HepG2 (cell line): ENCODE data around the gene ARL16. TPM values are rescaled to one million over a fixed set of nuclear protein-coding genes. Genes with fewer than 3 reads are reported as not detected.

Source experiments
- CENPX ChIP-seq: sonication (generic); formaldehyde crosslinking; IDR thresholded peaks from 2 replicates; pipeline ENCODE4 v1.9.0; 2021; ENCODE audit warnings: mild to moderate bottlenecking, missing genetic modification reagents, moderate library complexity
- HOXA3 ChIP-seq: sonication (generic); formaldehyde crosslinking; IDR thresholded peaks from 2 replicates; pipeline ENCODE4 v1.5.0; 2020; ENCODE audit warnings: missing genetic modification reagents
- HOXA7 ChIP-seq: sonication (generic); formaldehyde crosslinking; IDR thresholded peaks from 2 replicates; pipeline ENCODE4 v1.8.1; 2022; ENCODE audit warnings: mild to moderate bottlenecking, missing genetic modification reagents, moderate library complexity
- JDP2 ChIP-seq: sonication (generic); formaldehyde crosslinking; IDR thresholded peaks from 2 replicates; pipeline ENCODE4 v1.8.1; 2022; ENCODE audit warnings: missing genetic modification reagents, borderline replicate concordance
- JUNB ChIP-seq: sonication (generic); formaldehyde crosslinking; IDR thresholded peaks from 2 replicates; pipeline ENCODE4 v1.8.0; 2022; ENCODE audit warnings: missing genetic modification reagents, mild to moderate bottlenecking, borderline replicate concordance
- NFE2 ChIP-seq: sonication (generic); formaldehyde crosslinking; IDR thresholded peaks from 2 replicates; pipeline ENCODE4 v1.4.0; 2020; ENCODE audit warnings: missing genetic modification reagents
- RFXANK ChIP-seq: IDR thresholded peaks from 2 replicates; pipeline ENCODE4 v1.6.1; 2016
- RFXAP ChIP-seq: sonication (generic); formaldehyde crosslinking; IDR thresholded peaks from 2 replicates; pipeline ENCODE4 v1.4.0; 2020; ENCODE audit warnings: missing genetic modification reagents, borderline replicate concordance
- SIN3A ChIP-seq: IDR thresholded peaks from 2 replicates; pipeline ENCODE4 v1.6.1; 2011; ENCODE audit warnings: low read depth, mild to moderate bottlenecking, control low read depth, low read length, borderline replicate concordance
- SNAPC2 ChIP-seq: sonication (generic); formaldehyde crosslinking; IDR thresholded peaks from 2 replicates; pipeline ENCODE4 v1.8.1; 2022; ENCODE audit warnings: mild to moderate bottlenecking, missing genetic modification reagents
- TRIM24 ChIP-seq: sonication (generic); formaldehyde crosslinking; IDR thresholded peaks from 2 replicates; pipeline ENCODE4 v1.8.0; 2022; ENCODE audit warnings: mild to moderate bottlenecking, missing genetic modification reagents
- ZMAT3 ChIP-seq: sonication (generic); formaldehyde crosslinking; conservative IDR thresholded peaks from 2 replicates; pipeline ENCODE4 v1.7.0; 2021; ENCODE audit warnings: missing genetic modification reagents
- ZNF138 ChIP-seq: sonication (generic); formaldehyde crosslinking; IDR thresholded peaks from 2 replicates; pipeline ENCODE4 v1.5.0; 2020; ENCODE audit warnings: mild to moderate bottlenecking, low read depth, missing genetic modification reagents
- ZNF296 ChIP-seq: sonication (generic); formaldehyde crosslinking; conservative IDR thresholded peaks from 2 replicates; pipeline ENCODE4 v1.5.0; 2020; ENCODE audit warnings: mild to moderate bottlenecking, missing genetic modification reagents
- ZNF431 ChIP-seq: sonication (generic); formaldehyde crosslinking; IDR thresholded peaks from 2 replicates; pipeline ENCODE4 v1.9.0; 2022; ENCODE audit warnings: missing genetic modification reagents, low read depth, mild to moderate bottlenecking, borderline replicate concordance
- ZNF562 ChIP-seq: sonication (generic); formaldehyde crosslinking; IDR thresholded peaks from 2 replicates; pipeline ENCODE4 v1.8.0; 2022; ENCODE audit warnings: missing genetic modification reagents, borderline replicate concordance
- ZNF720 ChIP-seq: sonication (generic); formaldehyde crosslinking; IDR thresholded peaks from 2 replicates; pipeline ENCODE4 v1.4.0; 2020; ENCODE audit warnings: missing genetic modification reagents
- polyA plus RNA-seq, 8 experiments: library from polyadenylated mRNA; depleted of rRNA in 3 of 8; stranded (reverse) in 7 of 8; unstranded in 1 of 8; fragments of >200 nt; fragmentation: Illumina TruSeq in 4 of 8; extraction: Trizol in 4 of 8; gene quantifications; 2 replicates each; pipeline versions ENCODE4 v1.2.1 to v1.2.3, GENCODE V29; 2011 to 2016; ENCODE audit warnings: low read depth in 4 of 8, missing spikeins in 1 of 8, mixed read lengths in 1 of 8; ENCODE audit not compliant: insufficient read depth in 1 of 8
- total RNA-seq, 5 experiments: library from RNA; depleted of rRNA; stranded (reverse); fragments of >200 nt; fragmentation: Illumina TruSeq; extraction: Trizol; gene quantifications; 2 replicates each; pipeline ENCODE4 v1.2.3, GENCODE V29; 2016; ENCODE audit warnings: low read depth in 1 of 5
- TF ChIP-seq, protein P1 (sequence below): IDR thresholded peaks from 2 replicates; pipeline ENCODE4 v1.6.1; 2016; ENCODE audit warnings: control low read depth
- TF ChIP-seq, protein P2 (sequence below): sonication (generic); formaldehyde crosslinking; IDR thresholded peaks from 2 replicates; pipeline ENCODE4 v1.5.1; 2020; ENCODE audit warnings: mild to moderate bottlenecking, missing genetic modification reagents, borderline replicate concordance
- TF ChIP-seq, protein P3 (sequence below): sonication (generic); formaldehyde crosslinking; IDR thresholded peaks from one replicate; pipeline ENCODE4 v1.5.1; 2020; ENCODE audit warnings: mild to moderate bottlenecking, missing genetic modification reagents; ENCODE audit errors: not compliant biosample characterization

ARL16 gene
- total and polyA plus RNA-seq, 2 of the 13 experiments (the other 11 are each of a cell fraction or from before 2014, with no cell fraction given): 20.8 to 30.8 TPM

DNA sequence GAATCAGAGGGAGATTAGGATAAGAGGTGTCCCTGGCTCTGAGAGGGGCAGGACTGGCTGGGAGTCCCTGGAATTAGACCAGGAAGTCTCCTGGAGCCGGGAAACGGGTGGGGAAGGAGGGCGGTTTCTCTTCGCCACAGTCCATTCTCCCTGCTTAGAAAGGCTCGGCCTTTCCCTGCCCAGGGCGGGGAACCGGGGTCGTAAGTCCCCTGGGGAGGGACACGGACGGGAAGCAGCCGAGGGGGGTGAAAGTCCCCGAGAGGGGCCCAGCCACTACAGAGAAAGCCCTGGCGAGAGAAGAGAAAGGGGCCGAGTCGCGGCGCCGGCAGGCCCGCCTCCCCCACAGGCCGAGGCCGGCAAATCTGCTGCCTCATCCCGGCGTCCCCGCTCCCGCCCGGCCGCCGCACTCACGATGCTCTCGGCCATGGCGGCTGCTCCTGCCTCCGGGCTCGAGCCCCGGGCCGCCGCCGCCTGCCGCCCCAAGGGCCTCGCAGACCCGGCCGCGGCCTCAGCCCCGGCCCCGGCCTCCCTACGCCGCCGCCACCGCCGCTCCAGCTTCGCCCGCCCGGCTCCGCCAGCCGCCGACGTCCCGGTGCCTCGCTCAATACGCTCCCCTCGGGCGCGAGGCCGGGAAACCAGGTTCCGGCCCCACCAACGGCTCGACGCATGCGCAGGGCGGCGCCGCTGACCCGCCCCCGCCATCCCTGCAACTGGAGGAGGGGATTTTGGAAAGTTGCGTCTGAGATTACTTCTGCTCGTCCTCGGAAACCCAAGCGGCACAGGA, 46.9 kb downstream of the ARL16 start, which contains the start of the genes NPLOC4 and TSPAN10 (continued):
- TF ChIP-seq, protein P1, sequence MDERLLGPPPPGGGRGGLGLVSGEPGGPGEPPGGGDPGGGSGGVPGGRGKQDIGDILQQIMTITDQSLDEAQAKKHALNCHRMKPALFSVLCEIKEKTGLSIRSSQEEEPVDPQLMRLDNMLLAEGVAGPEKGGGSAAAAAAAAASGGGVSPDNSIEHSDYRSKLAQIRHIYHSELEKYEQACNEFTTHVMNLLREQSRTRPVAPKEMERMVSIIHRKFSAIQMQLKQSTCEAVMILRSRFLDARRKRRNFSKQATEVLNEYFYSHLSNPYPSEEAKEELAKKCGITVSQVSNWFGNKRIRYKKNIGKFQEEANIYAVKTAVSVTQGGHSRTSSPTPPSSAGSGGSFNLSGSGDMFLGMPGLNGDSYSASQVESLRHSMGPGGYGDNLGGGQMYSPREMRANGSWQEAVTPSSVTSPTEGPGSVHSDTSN (CRISPR knock-in tag): no peak
- TF ChIP-seq JUNB (no peak), SIN3A (peak; percentile 90), RFXANK (CRISPR knock-in tag) (peak; percentile 80; the same call in 1 of the 2 replicates), HOXA3 (CRISPR knock-in tag) (peak; percentile 94), RFXAP (CRISPR knock-in tag) (peak; percentile 86), CENPX (CRISPR knock-in tag) (no peak), JDP2 (CRISPR knock-in tag) (peak; percentile 69; the same call in 1 of the 2 replicates), ZNF431 (CRISPR knock-in tag) (peak; percentile 73), NFE2 (CRISPR knock-in tag) (0 out of 2 replicates have a peak, but pooled peaks have one; percentile 32), TRIM24 (CRISPR knock-in tag) (no peak), HOXA7 (CRISPR knock-in tag) (no peak), ZMAT3 (CRISPR knock-in tag) (peak; percentile 95), SNAPC2 (CRISPR knock-in tag) (no peak), ZNF296 (CRISPR knock-in tag) (0 out of 2 replicates have a peak, but pooled peaks have one; percentile 60), ZNF138 (CRISPR knock-in tag) (no peak), ZNF562 (CRISPR knock-in tag) (no peak; the same call in 1 of the 2 replicates), ZNF720 (CRISPR knock-in tag) (peak; percentile 79; the same call in 1 of the 2 replicates)
- TF ChIP-seq, protein P2, sequence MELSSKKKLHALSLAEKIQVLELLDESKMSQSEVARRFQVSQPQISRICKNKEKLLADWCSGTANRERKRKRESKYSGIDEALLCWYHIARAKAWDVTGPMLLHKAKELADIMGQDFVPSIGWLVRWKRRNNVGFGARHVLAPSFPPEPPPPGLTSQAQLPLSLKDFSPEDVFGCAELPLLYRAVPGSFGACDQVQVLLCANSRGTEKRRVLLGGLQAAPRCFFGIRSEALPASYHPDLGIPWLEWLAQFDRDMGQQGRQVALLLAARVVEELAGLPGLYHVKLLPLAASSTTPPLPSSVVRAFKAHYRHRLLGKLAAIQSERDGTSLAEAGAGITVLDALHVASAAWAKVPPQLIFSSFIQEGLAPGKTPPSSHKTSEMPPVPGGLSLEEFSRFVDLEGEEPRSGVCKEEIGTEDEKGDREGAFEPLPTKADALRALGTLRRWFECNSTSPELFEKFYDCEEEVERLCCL (CRISPR knock-in tag): no peak
- TF ChIP-seq, protein P3, sequence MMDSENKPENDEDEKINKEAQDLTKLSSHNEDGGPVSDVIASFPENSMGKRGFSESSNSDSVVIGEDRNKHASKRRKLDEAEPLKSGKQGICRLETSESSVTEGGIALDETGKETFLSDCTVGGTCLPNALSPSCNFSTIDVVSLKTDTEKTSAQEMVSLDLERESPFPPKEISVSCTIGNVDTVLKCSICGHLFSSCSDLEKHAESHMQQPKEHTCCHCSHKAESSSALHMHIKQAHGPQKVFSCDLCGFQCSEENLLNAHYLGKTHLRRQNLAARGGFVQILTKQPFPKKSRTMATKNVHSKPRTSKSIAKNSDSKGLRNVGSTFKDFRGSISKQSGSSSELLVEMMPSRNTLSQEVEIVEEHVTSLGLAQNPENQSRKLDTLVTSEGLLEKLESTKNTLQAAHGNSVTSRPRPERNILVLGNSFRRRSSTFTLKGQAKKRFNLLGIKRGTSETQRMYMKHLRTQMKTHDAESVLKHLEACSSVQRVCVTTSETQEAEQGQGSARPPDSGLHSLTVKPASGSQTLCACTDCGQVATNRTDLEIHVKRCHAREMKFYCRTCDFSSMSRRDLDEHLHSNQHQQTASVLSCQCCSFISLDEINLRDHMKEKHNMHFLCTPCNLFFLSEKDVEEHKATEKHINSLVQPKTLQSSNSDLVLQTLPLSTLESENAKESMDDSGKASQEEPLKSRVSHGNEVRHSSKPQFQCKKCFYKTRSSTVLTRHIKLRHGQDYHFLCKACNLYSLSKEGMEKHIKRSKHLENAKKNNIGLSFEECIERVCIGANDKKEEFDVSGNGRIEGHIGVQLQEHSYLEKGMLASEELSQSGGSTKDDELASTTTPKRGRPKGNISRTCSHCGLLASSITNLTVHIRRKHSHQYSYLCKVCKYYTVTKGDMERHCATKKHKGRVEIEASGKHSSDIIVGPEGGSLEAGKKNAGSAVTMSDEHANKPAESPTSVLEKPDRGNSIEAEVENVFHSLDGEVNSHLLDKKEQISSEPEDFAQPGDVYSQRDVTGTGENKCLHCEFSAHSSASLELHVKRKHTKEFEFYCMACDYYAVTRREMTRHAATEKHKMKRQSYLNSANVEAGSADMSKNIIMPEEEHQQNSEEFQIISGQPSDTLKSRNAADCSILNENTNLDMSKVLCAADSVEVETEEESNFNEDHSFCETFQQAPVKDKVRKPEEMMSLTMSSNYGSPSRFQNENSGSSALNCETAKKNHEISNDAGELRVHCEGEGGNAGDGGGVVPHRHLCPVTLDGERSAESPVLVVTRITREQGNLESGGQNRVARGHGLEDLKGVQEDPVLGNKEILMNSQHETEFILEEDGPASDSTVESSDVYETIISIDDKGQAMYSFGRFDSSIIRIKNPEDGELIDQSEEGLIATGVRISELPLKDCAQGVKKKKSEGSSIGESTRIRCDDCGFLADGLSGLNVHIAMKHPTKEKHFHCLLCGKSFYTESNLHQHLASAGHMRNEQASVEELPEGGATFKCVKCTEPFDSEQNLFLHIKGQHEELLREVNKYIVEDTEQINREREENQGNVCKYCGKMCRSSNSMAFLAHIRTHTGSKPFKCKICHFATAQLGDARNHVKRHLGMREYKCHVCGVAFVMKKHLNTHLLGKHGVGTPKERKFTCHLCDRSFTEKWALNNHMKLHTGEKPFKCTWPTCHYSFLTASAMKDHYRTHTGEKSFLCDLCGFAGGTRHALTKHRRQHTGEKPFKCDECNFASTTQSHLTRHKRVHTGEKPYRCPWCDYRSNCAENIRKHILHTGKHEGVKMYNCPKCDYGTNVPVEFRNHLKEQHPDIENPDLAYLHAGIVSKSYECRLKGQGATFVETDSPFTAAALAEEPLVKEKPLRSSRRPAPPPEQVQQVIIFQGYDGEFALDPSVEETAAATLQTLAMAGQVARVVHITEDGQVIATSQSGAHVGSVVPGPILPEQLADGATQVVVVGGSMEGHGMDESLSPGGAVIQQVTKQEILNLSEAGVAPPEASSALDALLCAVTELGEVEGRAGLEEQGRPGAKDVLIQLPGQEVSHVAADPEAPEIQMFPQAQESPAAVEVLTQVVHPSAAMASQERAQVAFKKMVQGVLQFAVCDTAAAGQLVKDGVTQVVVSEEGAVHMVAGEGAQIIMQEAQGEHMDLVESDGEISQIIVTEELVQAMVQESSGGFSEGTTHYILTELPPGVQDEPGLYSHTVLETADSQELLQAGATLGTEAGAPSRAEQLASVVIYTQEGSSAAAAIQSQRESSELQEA (CRISPR knock-in tag): peak; percentile 17
